SK-N-SH treated with all-trans-retinoic acid at 6 μM for 48 hours (cell line): ENCODE measurements around the gene ACBD6.

Source experiments
- POU6F1 ChIP-seq: fragments of 250-450 bp; sonication (Bioruptor Pico); IDR thresholded peaks from 2 replicates; pipeline ENCODE4 v1.8.0; 2021; ENCODE audit warnings: low read depth, mild to moderate bottlenecking, moderate library complexity, borderline replicate concordance
- RARB ChIP-seq: fragments of 250-450 bp; sonication (Bioruptor Pico); IDR thresholded peaks from 2 replicates; pipeline ENCODE4 v1.8.0; 2021; ENCODE audit warnings: mild to moderate bottlenecking, moderate library complexity

GRCh38 chr1:180540697-180541594, 38.6 kb upstream of the ACBD6 start:
- TF ChIP-seq RARB (CRISPR knock-in tag) (no peak), POU6F1 (no peak)
